ENCODE results near the gene WNT10A.
"Not testable (repeated sequence)": the region's sequence is repeated elsewhere in the genome, so short reads cannot be mapped to it uniquely, and the experiment has no call there.

DNA sequence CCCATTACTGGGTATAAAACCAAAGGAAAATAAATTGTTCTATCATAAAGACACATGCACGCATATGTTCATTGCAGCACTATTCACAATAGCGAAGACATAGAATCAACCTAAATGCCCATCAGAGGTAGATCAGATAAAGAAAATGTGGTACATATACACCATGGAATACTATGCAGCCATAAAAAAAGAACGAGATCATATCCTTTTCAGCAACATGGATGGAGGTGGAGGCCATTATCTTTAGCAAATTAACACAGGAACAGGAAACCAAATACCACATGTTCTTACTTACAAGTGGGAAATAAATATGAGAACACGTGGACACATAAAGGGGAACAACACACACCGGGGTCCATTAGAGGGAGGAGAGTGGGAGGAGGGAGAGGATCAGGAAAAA lies 36.3 kb upstream of the WNT10A start:
- TF ChIP-seq, protein P1, sequence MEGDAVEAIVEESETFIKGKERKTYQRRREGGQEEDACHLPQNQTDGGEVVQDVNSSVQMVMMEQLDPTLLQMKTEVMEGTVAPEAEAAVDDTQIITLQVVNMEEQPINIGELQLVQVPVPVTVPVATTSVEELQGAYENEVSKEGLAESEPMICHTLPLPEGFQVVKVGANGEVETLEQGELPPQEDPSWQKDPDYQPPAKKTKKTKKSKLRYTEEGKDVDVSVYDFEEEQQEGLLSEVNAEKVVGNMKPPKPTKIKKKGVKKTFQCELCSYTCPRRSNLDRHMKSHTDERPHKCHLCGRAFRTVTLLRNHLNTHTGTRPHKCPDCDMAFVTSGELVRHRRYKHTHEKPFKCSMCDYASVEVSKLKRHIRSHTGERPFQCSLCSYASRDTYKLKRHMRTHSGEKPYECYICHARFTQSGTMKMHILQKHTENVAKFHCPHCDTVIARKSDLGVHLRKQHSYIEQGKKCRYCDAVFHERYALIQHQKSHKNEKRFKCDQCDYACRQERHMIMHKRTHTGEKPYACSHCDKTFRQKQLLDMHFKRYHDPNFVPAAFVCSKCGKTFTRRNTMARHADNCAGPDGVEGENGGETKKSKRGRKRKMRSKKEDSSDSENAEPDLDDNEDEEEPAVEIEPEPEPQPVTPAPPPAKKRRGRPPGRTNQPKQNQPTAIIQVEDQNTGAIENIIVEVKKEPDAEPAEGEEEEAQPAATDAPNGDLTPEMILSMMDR (IDR thresholded peaks at IDR 0.05; ENCODE audit: low read length) = not testable (repeated sequence)
- not testable (repeated sequence) for TF ChIP-seq EZH2 (IDR thresholded peaks at IDR 0.05; ENCODE audit: borderline replicate concordance, low read length)
